Measurements from ENCODE around the gene DPEP1. TPM values are rescaled to one million over a fixed set of nuclear protein-coding genes. Genes with fewer than 3 reads are reported as not detected.
"Not testable (repeated sequence)": the region's sequence is repeated elsewhere in the genome, so short reads cannot be mapped to it uniquely, and the experiment has no call there.

DPEP1 gene
- total RNA-seq, 4 donors from 2014 or later, result 0.39 to 2.5 (median 0.74) TPM

- H3K9me3 ChIP-seq, result no peaks in the 10 kb centered on the region
- no peaks in the 10 kb centered on the region for H3K4me1 ChIP-seq
- H3K4me3 ChIP-seq, result no peak overlapping the region
- no peaks in the 10 kb centered on the region for H3K27me3 ChIP-seq
- DNase-seq (ENCODE audit: low spot score in 2 of 2), result no peak
- 82 to 89% methylated on average over 38 to 48 of the region's 49 CpGs for WGBS, 2 donors
- no peak overlapping the region for H3K27ac ChIP-seq
- no peaks in the 10 kb centered on the region for H3K36me3 ChIP-seq
- no peak for TF ChIP-seq POLR2A (IDR thresholded peaks at IDR 0.05)
- TF ChIP-seq CTCF (IDR thresholded peaks at IDR 0.05), result no peak
- no peak for TF ChIP-seq EP300 (IDR thresholded peaks at IDR 0.05)
These were observed 29.4 kb upstream of the DPEP1 start for GRCh38 chr16:89583895-89584644.

GRCh38 chr16:89584768-89585549 is 28.5 kb upstream of the DPEP1 start:
- Histone ChIP-seq H3K27ac (no peak overlapping the region), H3K4me1 (no peaks in the 10 kb centered on the region), H3K27me3 (no peaks in the 10 kb centered on the region), H3K9me3 (no peaks in the 10 kb centered on the region), H3K4me3 (no peak overlapping the region), H3K36me3 (no peaks in the 10 kb centered on the region)
- TF ChIP-seq EP300 (IDR thresholded peaks at IDR 0.05), result no peak
- TF ChIP-seq CTCF (IDR thresholded peaks at IDR 0.05), result no peak
- TF ChIP-seq POLR2A (IDR thresholded peaks at IDR 0.05), result no peak
- no peak for DNase-seq (ENCODE audit: low spot score in 2 of 2)
- WGBS, 2 donors, result 61 to 62% methylated on average over 24 of the region's 25 CpGs

GRCh38 chr16:89586218-89586617 is 27.2 kb upstream of the DPEP1 start:
- Histone ChIP-seq H3K36me3 (no peaks in the 10 kb centered on the region), H3K4me3 (no peak overlapping the region), H3K27ac (no peak overlapping the region), H3K4me1 (no peaks in the 10 kb centered on the region), H3K9me3 (no peaks in the 10 kb centered on the region), H3K27me3 (no peaks in the 10 kb centered on the region)
- no peak for DNase-seq (ENCODE audit: low spot score in 2 of 2)
- TF ChIP-seq EP300 (IDR thresholded peaks at IDR 0.05) (no peak), CTCF (IDR thresholded peaks at IDR 0.05) (no peak), POLR2A (IDR thresholded peaks at IDR 0.05) (no peak)
- 55 to 84% methylated on average over 4 to 7 of the region's 7 CpGs for WGBS, 2 donors

- Histone ChIP-seq H3K27me3 (no peaks in the 10 kb centered on the region), H3K9me3 (no peaks in the 10 kb centered on the region), H3K27ac (no peak overlapping the region), H3K4me3 (no peak overlapping the region), H3K36me3 (no peaks in the 10 kb centered on the region), H3K4me1 (no peaks in the 10 kb centered on the region)
- TF ChIP-seq POLR2A (IDR thresholded peaks at IDR 0.05) (no peak), EP300 (IDR thresholded peaks at IDR 0.05) (no peak), CTCF (IDR thresholded peaks at IDR 0.05) (no peak)
- 65 to 74% methylated on average over 7 to 11 of the region's 25 CpGs for WGBS, 2 donors
- DNase-seq (ENCODE audit: low spot score in 2 of 2), result no peak
These were observed 26.6 kb upstream of the DPEP1 start for GRCh38 chr16:89586853-89587252.

GRCh38 chr16:89587676-89588075 is 25.8 kb upstream of the DPEP1 start:
- H3K4me1 ChIP-seq; H3K9me3 ChIP-seq; H3K36me3 ChIP-seq; H3K27me3 ChIP-seq; DNase-seq (ENCODE audit: low spot score in 2 of 2); H3K27ac ChIP-seq; H3K4me3 ChIP-seq: not testable (repeated sequence)
- WGBS, 2 donors, result 86 to 94% methylated on average over 8 to 10 of the region's 36 CpGs
